Neural progenitor cell (in vitro differentiated cells): Measurements from ENCODE around the gene BRINP3. TPM values are rescaled to one million over a fixed set of nuclear protein-coding genes. Genes with fewer than 3 reads are reported as not detected.
A peak's percentile ranks its signal among the peaks of the same experiment; 100 is the strongest.

Source experiments
- DNase-seq: peaks from one replicate; pipeline ENCODE4 v3.0.0-alpha.2; 2016; ENCODE audit warnings: low spot score
- H2AFZ ChIP-seq: fragments of 200-600 bp; sonication (generic); replicated peaks from 2 replicates; pipeline ENCODE4 v1.6.1; 2016; ENCODE audit warnings: antibody characterized with exemption
- H3F3A ChIP-seq: fragments of 200-600 bp; sonication (generic); 2 replicates; pipeline ENCODE4 v1.6.1; 2016; ENCODE audit warnings: antibody characterized with exemption, low read depth
- H3K27ac ChIP-seq: fragments of 200-600 bp; sonication (generic); 2 replicates; pipeline ENCODE4 v1.5.1; 2016; ENCODE audit warnings: mild to moderate bottlenecking
- H3K27me3 ChIP-seq: fragments of 200-600 bp; sonication (generic); 2 replicates; pipeline ENCODE4 v1.6.1; 2016; ENCODE audit warnings: mild to moderate bottlenecking, moderate library complexity
- H3K36me3 ChIP-seq: fragments of 200-600 bp; sonication (generic); 2 replicates; pipeline ENCODE4 v1.5.1; 2016
- H3K4me1 ChIP-seq: fragments of 200-600 bp; sonication (generic); 2 replicates; pipeline ENCODE4 v1.6.1; 2016; ENCODE audit warnings: mixed run types
- H3K4me2 ChIP-seq: fragments of 200-600 bp; sonication (generic); 2 replicates; pipeline ENCODE4 v1.6.1; 2016
- H3K4me3 ChIP-seq: fragments of 200-600 bp; sonication (generic); 2 replicates; pipeline ENCODE4 v1.5.1; 2016
- H3K79me2 ChIP-seq: fragments of 200-600 bp; sonication (generic); 2 replicates; pipeline ENCODE4 v1.6.1; 2016; ENCODE audit warnings: low read depth
- H3K9ac ChIP-seq: fragments of 200-600 bp; sonication (generic); 2 replicates; pipeline ENCODE4 v1.6.1; 2016
- H3K9me3 ChIP-seq: fragments of 200-600 bp; sonication (generic); 2 replicates; pipeline ENCODE4 v1.5.1; 2016; ENCODE audit warnings: low read depth
- H4K20me1 ChIP-seq: fragments of 200-600 bp; sonication (generic); 2 replicates; pipeline ENCODE4 v1.6.1; 2016; ENCODE audit warnings: low read depth
- H3K27ac Mint-ChIP-seq: 3 replicates; pipeline ENCODE4 v1.8.0; 2021; ENCODE audit warnings: mixed read lengths
- H3K27me3 Mint-ChIP-seq: 2 replicates; pipeline ENCODE4 v1.8.0; 2022; ENCODE audit warnings: low read depth, mild to moderate bottlenecking, inconsistent platforms, moderate library complexity, mixed read lengths; ENCODE audit not compliant: insufficient read depth
- H3K36me3 Mint-ChIP-seq: 3 replicates; pipeline ENCODE4 v1.8.0; 2021; ENCODE audit warnings: mixed read lengths
- H3K4me1 Mint-ChIP-seq: 3 replicates; pipeline ENCODE4 v1.8.0; 2021; ENCODE audit warnings: mixed read lengths
- H3K4me3 Mint-ChIP-seq: 3 replicates; pipeline ENCODE4 v1.8.0; 2021; ENCODE audit warnings: mild to moderate bottlenecking, moderate library complexity, mixed read lengths
- H3K9me3 Mint-ChIP-seq: 3 replicates; pipeline ENCODE4 v1.8.0; 2020; ENCODE audit warnings: mixed read lengths
- CTCF ChIP-seq: fragments of 200-600 bp; sonication (generic); IDR thresholded peaks from 2 replicates; pipeline ENCODE4 v1.5.1; 2017; ENCODE audit warnings: antibody characterized with exemption, mild to moderate bottlenecking
- EZH2 ChIP-seq: fragments of 200-600 bp; sonication (generic); IDR thresholded peaks from 2 replicates; pipeline ENCODE4 v1.6.1; 2017; ENCODE audit warnings: antibody characterized with exemption, mild to moderate bottlenecking, moderate library complexity
- EZH2phosphoT487 ChIP-seq: fragments of 200-600 bp; sonication (generic); IDR thresholded peaks from 2 replicates; pipeline ENCODE4 v1.6.1; 2017; ENCODE audit warnings: antibody characterized with exemption
- total RNA-seq: library from RNA; depleted of rRNA; stranded (reverse); fragments of >200 nt; gene quantifications from 2 replicates; pipeline ENCODE4 v1.2.3, GENCODE V29; 2015; ENCODE audit warnings: low replicate concordance

BRINP3 gene
- total RNA-seq, 1 donor from 2014 or later, result not detected

DNA sequence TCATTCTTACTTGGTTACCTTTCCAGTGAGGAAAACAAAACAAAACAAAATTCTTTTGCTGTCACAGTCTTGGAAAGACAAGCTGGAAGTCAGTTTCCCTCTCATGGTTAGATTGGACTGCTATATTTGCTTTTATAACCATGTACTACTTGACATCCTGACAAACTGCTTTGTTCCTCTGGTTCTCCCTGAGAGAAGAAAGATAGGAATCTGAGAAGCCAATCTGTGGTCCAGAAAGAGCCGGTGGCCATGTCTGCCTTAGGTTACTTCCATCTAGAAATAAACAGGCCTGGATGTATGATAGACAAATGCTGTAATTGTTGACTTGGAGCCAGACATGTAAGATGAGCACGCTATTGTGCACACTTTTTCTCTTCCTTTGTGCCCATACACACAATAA, 330.0 kb downstream of the BRINP3 start:
- H3F3A ChIP-seq, result no peaks in the 10 kb centered on the region
- no peaks in the 10 kb centered on the region for H3K9me3 ChIP-seq
- H3K4me2 ChIP-seq, result no peak overlapping the region
- DNase-seq, result no peak
- no peaks in the 10 kb centered on the region for H3K36me3 Mint-ChIP-seq
- H3K79me2 ChIP-seq, result no peaks in the 10 kb centered on the region
- no peak overlapping the region for H3K27ac Mint-ChIP-seq
- peaks cover 3% of the 10 kb centered on the region for H3K4me1 Mint-ChIP-seq
- no peaks in the 10 kb centered on the region for H3K36me3 ChIP-seq
- TF ChIP-seq CTCF, result no peak
- no peak for TF ChIP-seq EZH2
- no peak for TF ChIP-seq EZH2phosphoT487
- H3K27ac ChIP-seq, result no peak overlapping the region
- H4K20me1 ChIP-seq, result no peaks in the 10 kb centered on the region
- H3K27me3 ChIP-seq, result no peaks in the 10 kb centered on the region
- H3K27me3 Mint-ChIP-seq, result no peaks in the 10 kb centered on the region
- H3K4me1 ChIP-seq, result no peaks in the 10 kb centered on the region
- no peaks in the 10 kb centered on the region for H3K9me3 Mint-ChIP-seq
- H2AFZ ChIP-seq, result no peak overlapping the region
- no peak overlapping the region for H3K4me3 ChIP-seq
- no peak overlapping the region for H3K9ac ChIP-seq
- no peak overlapping the region for H3K4me3 Mint-ChIP-seq

DNA sequence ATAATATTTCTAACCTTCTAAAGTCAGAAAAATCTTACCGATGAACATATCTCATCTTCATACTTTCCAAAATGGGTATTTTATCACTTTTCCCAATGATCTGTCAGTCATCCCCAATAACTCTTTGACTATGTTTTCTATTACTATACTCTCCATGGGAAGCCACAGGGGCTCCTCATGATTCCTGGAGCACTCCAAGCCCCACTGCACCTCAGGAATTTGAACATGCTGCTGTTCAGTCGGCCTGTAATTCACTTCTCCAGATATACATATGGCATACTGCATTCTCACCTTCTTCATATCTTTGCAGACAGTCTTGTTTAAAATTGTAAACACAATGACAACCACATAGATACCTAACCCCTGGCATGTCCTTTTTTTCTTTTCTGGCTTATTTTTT, 333.0 kb downstream of the BRINP3 start:
- H3K4me1 ChIP-seq, result no peaks in the 10 kb centered on the region
- no peak for DNase-seq
- H3K4me3 ChIP-seq, result no peak overlapping the region
- TF ChIP-seq EZH2 (no peak), EZH2phosphoT487 (no peak), CTCF (no peak)
- no peaks in the 10 kb centered on the region for H3K9me3 Mint-ChIP-seq
- H3K27me3 ChIP-seq, result no peaks in the 10 kb centered on the region
- no peaks in the 10 kb centered on the region for H3K36me3 Mint-ChIP-seq
- H3K27ac ChIP-seq, result no peak overlapping the region
- H3K36me3 ChIP-seq, result no peaks in the 10 kb centered on the region
- H4K20me1 ChIP-seq, result no peaks in the 10 kb centered on the region
- no peak overlapping the region for H3K27ac Mint-ChIP-seq
- H2AFZ ChIP-seq, result no peak overlapping the region
- no peak overlapping the region for H3K4me2 ChIP-seq
- no peak overlapping the region for H3K4me3 Mint-ChIP-seq
- H3K79me2 ChIP-seq, result no peaks in the 10 kb centered on the region
- peaks cover 3% of the 10 kb centered on the region for H3K4me1 Mint-ChIP-seq
- no peaks in the 10 kb centered on the region for H3K9me3 ChIP-seq
- no peaks in the 10 kb centered on the region for H3K27me3 Mint-ChIP-seq
- no peaks in the 10 kb centered on the region for H3F3A ChIP-seq
- H3K9ac ChIP-seq, result no peak overlapping the region

GRCh38 chr1:190140644-190141043, 337.0 kb downstream of the BRINP3 start:
- Histone ChIP-seq H3K36me3 (no peaks in the 10 kb centered on the region), H2AFZ (no peak overlapping the region), H3K4me3 (no peak overlapping the region), H4K20me1 (no peaks in the 10 kb centered on the region), H3K4me2 (no peak overlapping the region), H3K9me3 (no peaks in the 10 kb centered on the region), H3K27ac (no peak overlapping the region), H3K79me2 (no peaks in the 10 kb centered on the region), H3K27me3 (no peaks in the 10 kb centered on the region), H3F3A (no peaks in the 10 kb centered on the region), H3K9ac (no peak overlapping the region), H3K4me1 (no peaks in the 10 kb centered on the region)
- Mint-ChIP-seq H3K9me3 (no peaks in the 10 kb centered on the region), H3K27ac (no peak overlapping the region), H3K4me1 (peaks cover 3% of the 10 kb centered on the region), H3K36me3 (no peaks in the 10 kb centered on the region), H3K27me3 (no peaks in the 10 kb centered on the region), H3K4me3 (no peak overlapping the region)
- TF ChIP-seq EZH2, result no peak
- TF ChIP-seq CTCF, result no peak
- TF ChIP-seq EZH2phosphoT487, result no peak
- DNase-seq, result no peak

GRCh38 chr1:190138702-190139101, 339.0 kb downstream of the BRINP3 start:
- Histone ChIP-seq H3K4me2 (no peak overlapping the region), H3K9me3 (no peaks in the 10 kb centered on the region), H3K9ac (no peak overlapping the region), H3K79me2 (no peaks in the 10 kb centered on the region), H3K4me3 (no peak overlapping the region), H2AFZ (no peak overlapping the region), H4K20me1 (no peaks in the 10 kb centered on the region), H3K27ac (no peak overlapping the region), H3K4me1 (no peaks in the 10 kb centered on the region), H3F3A (no peaks in the 10 kb centered on the region), H3K36me3 (no peaks in the 10 kb centered on the region), H3K27me3 (no peaks in the 10 kb centered on the region)
- no peaks in the 10 kb centered on the region for H3K4me1 Mint-ChIP-seq
- H3K36me3 Mint-ChIP-seq, result no peaks in the 10 kb centered on the region
- no peaks in the 10 kb centered on the region for H3K9me3 Mint-ChIP-seq
- H3K27me3 Mint-ChIP-seq, result no peaks in the 10 kb centered on the region
- H3K27ac Mint-ChIP-seq, result no peak overlapping the region
- no peak overlapping the region for H3K4me3 Mint-ChIP-seq
- TF ChIP-seq CTCF (no peak), EZH2 (no peak), EZH2phosphoT487 (no peak)
- peak; percentile 8 for DNase-seq
